Motor neuron (in vitro differentiated cells): ENCODE data around the gene QPCTL. TPM values are rescaled to one million over a fixed set of nuclear protein-coding genes. Genes with fewer than 3 reads are reported as not detected.

Experiments
- ATAC-seq, 8 experiments: fragments of 200-7000 bp; cut with Tn5 transposase; replicated peaks in 6 of 8; 2 replicates each; pipeline ENCODE4 v1.8.0; 2021; ENCODE audit warnings: mild to moderate bottlenecking in 8 of 8, moderate library complexity in 8 of 8
- H3K27ac ChIP-seq, 2 donors: fragments of 250-450 bp; sonication (Bioruptor Pico); 2 replicates each; pipeline ENCODE4 v1.9.0; 2021; ENCODE audit warnings: antibody characterized with exemption in 2 of 2, mild to moderate bottlenecking in 2 of 2, moderate library complexity in 1 of 2
- H3K4me1 ChIP-seq, 2 donors: fragments of 250-450 bp; sonication (Bioruptor Pico); replicated peaks in 1 of 2; 2 replicates each; pipeline ENCODE4 v1.6.1; 2021; ENCODE audit warnings: antibody characterized with exemption in 2 of 2, mild to moderate bottlenecking in 2 of 2, moderate library complexity in 1 of 2
- H3K4me3 ChIP-seq, 5 donors: fragments of 250-450 bp; sonication (Bioruptor Pico); 2 replicates each; pipeline ENCODE4 v1.9.0; 2021; ENCODE audit warnings: antibody characterized with exemption in 5 of 5, mild to moderate bottlenecking in 5 of 5, moderate library complexity in 4 of 5
- WGBS, 10 experiments: fragments of 450-650 bp; shearing (Covaris generic); methylation state at CpG; one replicate each; pipeline ENCODE4 v1.0.0; 2022; 5-methylcytosine and 5-hydroxymethylcytosine counted together
- in situ Hi-C, 9 experiments: fragments of 400-800 bp; cut with MboI; loops; one replicate each; pipeline ENCODE4 v1.15.0; 2021; ENCODE audit warnings: low sequenced_read_pairs in 9 of 9, low pct_unique_long_range_greater_than_20kb in 2 of 9; ENCODE audit not compliant: unreplicated experiment in 9 of 9
- total RNA-seq, 8 experiments: library from RNA; unstranded; fragments of 300-600 nt; gene quantifications; 2 replicates each; pipeline versions ENCODE4 v1.2.3 to v1.2.4, GENCODE V29; 2022

Gene QPCTL
- total RNA-seq, 8 experiments from 2014 or later = 3.7 to 18.1 (median 6.4) TPM

GRCh38 chr19:45659096-45659729 is 33.3 kb upstream of the QPCTL start:
- no peak overlapping the region for H3K4me3 ChIP-seq
- no peak for ATAC-seq
- in situ Hi-C loops = no loop called here

DNA sequence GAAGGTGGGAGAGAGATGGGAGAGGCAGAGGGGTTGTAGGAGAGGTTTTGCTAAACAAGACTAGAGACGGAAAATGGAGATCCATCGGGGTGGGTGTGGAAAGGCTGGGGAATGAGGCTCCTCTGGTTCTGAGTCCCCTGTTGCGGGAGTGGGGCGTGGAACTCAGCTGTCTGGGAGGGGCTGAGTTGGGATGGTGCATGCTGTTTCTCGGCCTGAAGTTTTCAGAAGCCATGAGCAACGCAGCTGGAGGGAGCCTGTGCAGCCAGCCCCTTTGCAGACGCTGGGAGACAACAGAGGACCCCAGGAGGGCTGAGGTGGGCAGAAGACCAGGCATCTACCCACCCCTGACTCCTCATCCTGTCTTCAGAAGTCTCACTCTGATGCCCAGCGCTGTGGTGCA is 31.8 kb upstream of the QPCTL start:
- Histone ChIP-seq H3K4me1 (peaks cover 0 to 11% of the 10 kb centered on the region in 2 donors), H3K4me3 (no peak overlapping the region), H3K27ac (no peak overlapping the region)
- peak in 3 of 8 experiments; percentile 20 to 86 (median 43) for ATAC-seq
- in situ Hi-C loops = no loop called here
- WGBS, 10 experiments = 0 to 100% (median 40%) methylated on average over 1 to 7 of the region's 8 CpGs; no CpG with 5 or more reads in 2 of the 10 experiments

More at GRCh38 chr19:45659096-45659729, 33.3 kb upstream of the QPCTL start:
- Histone ChIP-seq H3K4me1 (peaks cover 0 to 11% of the 10 kb centered on the region in 2 donors), H3K27ac (no peak overlapping the region)
- WGBS, 10 experiments = 20 to 100% (median 77%) methylated on average over 1 to 2 of the region's 6 CpGs; no CpG with 5 or more reads in 2 of the 10 experiments

GRCh38 chr19:45663800-45664199 is 28.7 kb upstream of the QPCTL start:
- 100% methylated on average over 1 of the region's 1 CpG; no CpG with 5 or more reads in 9 of the 10 experiments for WGBS, 10 experiments
- Histone ChIP-seq H3K27ac (no peak overlapping the region), H3K4me3 (no peak overlapping the region), H3K4me1 (peaks cover 4% of the 10 kb centered on the region in 2 donors)
- in situ Hi-C loops = no loop called here
- no peak for ATAC-seq

- WGBS, 10 experiments = 33 to 83% (median 66%) methylated on average over 2 to 7 of the region's 7 CpGs; no CpG with 5 or more reads in 6 of the 10 experiments
- Histone ChIP-seq H3K27ac (no peak overlapping the region), H3K4me3 (no peak overlapping the region), H3K4me1 (peaks cover 4% of the 10 kb centered on the region in 2 donors)
- in situ Hi-C loops = no loop called here
- ATAC-seq = no peak
Measured at GRCh38 chr19:45664575-45664974, 27.9 kb upstream of the QPCTL start.

DNA sequence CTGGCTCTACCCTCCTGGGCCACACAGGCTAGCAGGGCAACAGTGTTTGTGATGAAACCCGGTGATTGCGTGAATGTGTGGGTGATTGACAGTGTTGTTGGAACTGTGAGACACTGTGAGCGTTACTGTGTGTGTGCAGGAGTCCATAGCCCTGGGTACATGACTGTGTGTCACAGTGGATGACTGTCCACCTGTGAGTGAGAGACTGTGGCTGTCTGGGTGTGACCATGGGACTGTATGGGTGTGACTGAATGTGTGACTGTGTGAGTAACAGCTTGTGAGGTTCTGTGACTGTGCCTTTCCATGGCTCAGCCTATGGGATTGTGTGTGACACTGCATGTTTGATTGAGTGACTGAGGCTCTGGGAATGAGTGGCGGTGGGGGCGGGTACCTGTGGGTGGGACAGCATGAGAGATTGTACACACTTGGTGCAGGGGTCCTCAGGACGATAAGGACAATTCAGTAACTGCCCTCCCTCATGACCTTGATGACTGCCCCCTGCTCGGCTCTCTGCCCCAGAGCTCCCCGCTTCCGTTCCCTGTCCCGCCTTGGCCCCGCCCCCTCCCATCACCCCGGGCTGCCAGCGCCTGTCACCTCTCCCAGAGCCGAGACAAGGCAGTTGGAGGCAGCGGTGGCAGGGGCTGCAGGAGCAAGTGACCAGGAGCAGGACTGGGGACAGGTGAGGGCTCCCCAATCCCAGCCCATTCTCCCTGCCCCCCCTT is 24.7 kb upstream of the QPCTL start, which contains the start of gene GIPR:
GIPR (plus strand) TSS at position 602 of the 722 bp plus-strand sequence. CDS start 1,300 bp downstream, outside the sequence.
- Histone ChIP-seq H3K27ac (peak within 1 kb of the TSS in 1 of 2 donors; percentile 33), H3K4me1 (peaks cover 4 to 7% of the 10 kb centered on the region in 2 donors), H3K4me3 (peak within 1 kb of the TSS; percentile 29 to 55 (median 49))
- in situ Hi-C loops = no loop called here
- ATAC-seq = peak; percentile 7 to 72 (median 64)
- WGBS, 10 experiments = 30 to 74% methylated on average over 2 to 3 of the region's 15 CpGs; no CpG with 5 or more reads in 8 of the 10 experiments

DNA sequence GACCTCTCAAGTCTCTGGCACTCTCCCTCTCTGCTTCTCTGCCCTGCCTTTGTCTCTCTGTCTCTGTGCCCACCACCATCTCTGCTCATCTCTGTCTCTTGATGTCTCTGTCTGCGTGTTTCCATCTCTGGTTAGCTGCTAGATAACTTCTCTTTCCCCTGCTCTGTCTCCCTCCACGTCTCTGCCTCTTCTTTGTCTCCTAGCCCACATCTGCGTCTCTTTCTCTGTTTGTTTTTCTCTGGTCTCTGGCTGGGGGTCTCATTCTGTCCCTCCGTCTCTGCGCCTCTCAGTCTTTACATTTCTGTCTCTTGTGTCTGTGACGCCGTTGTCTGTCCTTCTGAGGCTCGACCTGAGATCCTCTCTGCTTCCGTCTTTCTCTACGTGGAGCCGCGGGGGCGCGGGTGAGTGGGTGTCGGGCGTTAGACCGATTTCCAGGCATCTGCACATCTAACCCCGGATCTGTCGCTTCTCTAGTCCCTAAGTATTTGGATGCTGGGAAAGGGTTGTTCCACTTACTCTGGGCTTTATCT is 24.1 kb upstream of the QPCTL start:
- in situ Hi-C loops = no loop called here
- 0 to 10% (median 0%) methylated on average over 2 to 13 of the region's 19 CpGs; no CpG with 5 or more reads in 3 of the 10 experiments for WGBS, 10 experiments
- Histone ChIP-seq H3K4me3 (peak overlapping the region; percentile 29 to 55 (median 49)), H3K27ac (peak overlapping the region in 1 of 2 donors; percentile 24), H3K4me1 (peaks cover 4 to 7% of the 10 kb centered on the region in 2 donors)
- ATAC-seq = peak in 2 of 8 experiments; percentile 0 to 5

- in situ Hi-C loops = no loop called here
- no peak overlapping the region for H3K27ac ChIP-seq
- WGBS, 10 experiments = no CpG with 5 or more reads among the region's 42 CpGs
- H3K4me1 ChIP-seq = peaks cover 4 to 7% of the 10 kb centered on the region in 2 donors
- ATAC-seq = peak in 7 of 8 experiments; percentile 17 to 77 (median 53)
- peak overlapping the region in 2 of 5 donors; percentile 22 to 24 for H3K4me3 ChIP-seq
Measured at GRCh38 chr19:45670670-45671453, 21.6 kb upstream of the QPCTL start.

DNA sequence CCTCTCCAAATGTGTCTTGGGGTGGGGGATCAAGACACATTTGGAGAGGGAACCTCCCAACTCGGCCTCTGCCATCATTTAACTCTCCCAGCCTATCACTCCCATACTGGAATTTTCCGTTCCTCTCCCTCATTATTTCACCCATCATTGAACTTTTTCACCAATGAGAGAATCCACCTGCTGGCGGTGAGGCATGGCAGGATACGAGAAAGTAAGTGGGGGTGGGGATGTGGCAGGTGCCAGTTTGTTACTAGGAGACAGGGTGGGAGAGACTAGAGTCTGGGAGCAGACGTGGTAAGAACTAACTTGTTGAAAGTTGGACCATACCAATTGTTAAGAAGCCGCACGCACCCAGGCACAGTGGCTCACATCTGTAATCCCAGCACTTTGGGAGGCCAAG is 17.5 kb upstream of the QPCTL start:
- in situ Hi-C loops = loop anchor here in 1 of 9 experiments (25.0 kb wide), 1 partner anchor 163 kb away; the partner anchor contains the start of gene VASP
- 55 to 100% (median 79%) methylated on average over 1 to 5 of the region's 7 CpGs; no CpG with 5 or more reads in 4 of the 10 experiments for WGBS, 10 experiments
- H3K4me1 ChIP-seq = peaks cover 0 to 7% of the 10 kb centered on the region in 2 donors
- H3K27ac ChIP-seq = no peak overlapping the region
- no peak for ATAC-seq
- H3K4me3 ChIP-seq = no peak overlapping the region

- in situ Hi-C loops = loop anchor here in 1 of 9 experiments (25.0 kb wide), 1 partner anchor 165 kb away; the partner anchor contains the start of gene VASP
- Histone ChIP-seq H3K4me1 (peaks cover 0 to 8% of the 10 kb centered on the region in 2 donors), H3K27ac (no peak overlapping the region), H3K4me3 (peak overlapping the region in 4 of 5 donors; percentile 9 to 20 (median 14))
- 0% methylated on average over 1 to 5 of the region's 28 CpGs; no CpG with 5 or more reads in 8 of the 10 experiments for WGBS, 10 experiments
- ATAC-seq = peak in 6 of 8 experiments; percentile 14 to 53 (median 48)
Measured at GRCh38 chr19:45676851-45677263, 15.6 kb upstream of the QPCTL start.

GRCh38 chr19:45677351-45678230 is 14.9 kb upstream of the QPCTL start:
- Histone ChIP-seq H3K4me3 (peak overlapping the region; percentile 7 to 20 (median 11)), H3K27ac (no peak overlapping the region), H3K4me1 (peaks cover 0 to 8% of the 10 kb centered on the region in 2 donors)
- in situ Hi-C loops = loop anchor here in 1 of 9 experiments (25.0 kb wide), 1 partner anchor 165 kb away; the partner anchor contains the start of gene VASP
- ATAC-seq = peak in 7 of 8 experiments; percentile 5 to 84 (median 82)
- 0 to 90% (median 20%) methylated on average over 1 to 19 of the region's 49 CpGs; no CpG with 5 or more reads in 1 of the 10 experiments for WGBS, 10 experiments

GRCh38 chr19:45681391-45682015 is 11.0 kb upstream of the QPCTL start:
- peak; percentile 71 to 93 (median 82) for ATAC-seq
- 0 to 40% (median 5%) methylated on average over 3 to 9 of the region's 51 CpGs for WGBS, 10 experiments
- Histone ChIP-seq H3K27ac (no peak overlapping the region), H3K4me1 (peaks cover 0 to 8% of the 10 kb centered on the region in 2 donors), H3K4me3 (peak overlapping the region; percentile 13 to 27 (median 19))
- in situ Hi-C loops = loop anchor here in 1 of 9 experiments (25.0 kb wide), 1 partner anchor 169 kb away; the partner anchor contains the start of gene VASP
